ENCODE data around the gene GRIA4. TPM values are rescaled to one million over a fixed set of nuclear protein-coding genes. Genes with fewer than 3 reads are reported as not detected.

Gene GRIA4
- total RNA-seq, 4 donors from 2014 or later: 37.2 TPM; not detected in 3

GRCh38 chr11:105903113-105903512, 293.2 kb downstream of the GRIA4 start:
- no peak overlapping the region for H3K27ac ChIP-seq
- H3K36me3 ChIP-seq: no peaks in the 10 kb centered on the region
- H3K4me3 ChIP-seq: no peak overlapping the region
- no peaks in the 10 kb centered on the region for H3K9me3 ChIP-seq
- TF ChIP-seq POLR2A (IDR thresholded peaks at IDR 0.05) (no peak), CTCF (IDR thresholded peaks at IDR 0.05) (no peak)
- intact Hi-C loops (cut with DNase I; ENCODE audit: low total_unique reads): no loop called here
- no peak for DNase-seq
- H3K27me3 ChIP-seq: no peaks in the 10 kb centered on the region
- H3K4me1 ChIP-seq: no peaks in the 10 kb centered on the region

- Histone ChIP-seq H3K27ac (no peak overlapping the region), H3K36me3 (no peaks in the 10 kb centered on the region), H3K4me1 (no peaks in the 10 kb centered on the region), H3K4me3 (no peak overlapping the region), H3K27me3 (no peaks in the 10 kb centered on the region), H3K9me3 (no peaks in the 10 kb centered on the region)
- no peak for DNase-seq
- TF ChIP-seq POLR2A (IDR thresholded peaks at IDR 0.05) (no peak), CTCF (IDR thresholded peaks at IDR 0.05) (no peak)
- intact Hi-C loops (cut with DNase I; ENCODE audit: low total_unique reads): no loop called here
These were observed 296.6 kb downstream of the GRIA4 start for GRCh38 chr11:105906517-105906916.

- H3K4me3 ChIP-seq: no peak overlapping the region
- TF ChIP-seq POLR2A (IDR thresholded peaks at IDR 0.05) (no peak), CTCF (IDR thresholded peaks at IDR 0.05) (no peak)
- intact Hi-C loops (cut with DNase I; ENCODE audit: low total_unique reads): no loop called here
- no peak overlapping the region for H3K27ac ChIP-seq
- no peaks in the 10 kb centered on the region for H3K27me3 ChIP-seq
- no peak for DNase-seq
- no peaks in the 10 kb centered on the region for H3K36me3 ChIP-seq
- H3K4me1 ChIP-seq: no peaks in the 10 kb centered on the region
- no peaks in the 10 kb centered on the region for H3K9me3 ChIP-seq
These were observed 297.4 kb downstream of the GRIA4 start for GRCh38 chr11:105907319-105907718.

GRCh38 chr11:105910095-105910715, 300.3 kb downstream of the GRIA4 start:
- intact Hi-C loops (cut with DNase I; ENCODE audit: low total_unique reads): no loop called here
- no peak for DNase-seq
- no peaks in the 10 kb centered on the region for H3K27me3 ChIP-seq
- TF ChIP-seq POLR2A (IDR thresholded peaks at IDR 0.05) (no peak), CTCF (IDR thresholded peaks at IDR 0.05) (no peak)
- no peaks in the 10 kb centered on the region for H3K4me1 ChIP-seq
- H3K36me3 ChIP-seq: no peaks in the 10 kb centered on the region
- H3K27ac ChIP-seq: no peak overlapping the region
- no peak overlapping the region for H3K4me3 ChIP-seq
- H3K9me3 ChIP-seq: no peaks in the 10 kb centered on the region

GRCh38 chr11:105911454-105911853, 301.6 kb downstream of the GRIA4 start:
- no peaks in the 10 kb centered on the region for H3K9me3 ChIP-seq
- intact Hi-C loops (cut with DNase I; ENCODE audit: low total_unique reads): no loop called here
- no peak overlapping the region for H3K27ac ChIP-seq
- H3K4me3 ChIP-seq: no peak overlapping the region
- DNase-seq: no peak
- H3K36me3 ChIP-seq: no peaks in the 10 kb centered on the region
- H3K27me3 ChIP-seq: no peaks in the 10 kb centered on the region
- no peaks in the 10 kb centered on the region for H3K4me1 ChIP-seq
- TF ChIP-seq POLR2A (IDR thresholded peaks at IDR 0.05): no peak
- TF ChIP-seq CTCF (IDR thresholded peaks at IDR 0.05): no peak

All from uterus (tissue), 4 donors.